Measurements from ENCODE around the gene ADGRA1. TPM values are rescaled to one million over a fixed set of nuclear protein-coding genes. Genes with fewer than 3 reads are reported as not detected.

Gene ADGRA1
- total RNA-seq, 4 donors from 2014 or later: not detected

- peaks cover 3% of the 10 kb centered on the region in 2 donors for H3K4me1 ChIP-seq
These were observed 4.9 kb upstream of the ADGRA1 start for GRCh38 chr10:133082685-133083421.

GRCh38 chr10:133083422-133084100 lies 4.2 kb upstream of the ADGRA1 start:
- DNase-seq (no peak), ATAC-seq (no peak)
- Histone ChIP-seq H3K27ac (no peak overlapping the region), H3K4me1 (peaks cover 3% of the 10 kb centered on the region in 2 donors), H3K9me3 (no peaks in the 10 kb centered on the region), H3K36me3 (no peaks in the 10 kb centered on the region), H3K4me3 (no peak overlapping the region), H3K27me3 (peaks cover 54 to 77% (median 59%) of the 10 kb centered on the region in 3 donors)
- TF ChIP-seq POLR2A (IDR thresholded peaks at IDR 0.05) (no peak), CTCF (IDR thresholded peaks at IDR 0.05 in 4 of 5, conservative IDR thresholded peaks at IDR 0.05 in 1 of 5) (no peak)
- in situ Hi-C loops (cut with MboI; ENCODE audit: low sequenced_read_pairs in 4 of 4) (no loop called here), intact Hi-C loops (cut with DNase I; ENCODE audit: low total_unique reads) (no loop called here)

More at GRCh38 chr10:133082685-133083421, 4.9 kb upstream of the ADGRA1 start:
- Histone ChIP-seq H3K4me3 (no peak overlapping the region), H3K9me3 (no peaks in the 10 kb centered on the region), H3K27ac (no peak overlapping the region), H3K36me3 (no peaks in the 10 kb centered on the region), H3K27me3 (peaks cover 49 to 76% (median 53%) of the 10 kb centered on the region in 3 donors)
- intact Hi-C loops (cut with DNase I; ENCODE audit: low total_unique reads) (no loop called here), in situ Hi-C loops (cut with MboI; ENCODE audit: low sequenced_read_pairs in 4 of 4) (no loop called here)
- TF ChIP-seq POLR2A (IDR thresholded peaks at IDR 0.05) (no peak), CTCF (IDR thresholded peaks at IDR 0.05 in 4 of 5, conservative IDR thresholded peaks at IDR 0.05 in 1 of 5) (no peak)
- DNase-seq (no peak), ATAC-seq (no peak)

GRCh38 chr10:133084491-133084890 lies 3.2 kb upstream of the ADGRA1 start:
- in situ Hi-C loops (cut with MboI; ENCODE audit: low sequenced_read_pairs in 4 of 4) (no loop called here), intact Hi-C loops (cut with DNase I; ENCODE audit: low total_unique reads) (no loop called here)
- Histone ChIP-seq H3K9me3 (no peaks in the 10 kb centered on the region), H3K4me3 (no peak overlapping the region), H3K4me1 (peaks cover 3% of the 10 kb centered on the region in 2 donors), H3K27ac (no peak overlapping the region), H3K27me3 (peaks cover 62 to 86% (median 68%) of the 10 kb centered on the region in 3 donors), H3K36me3 (no peaks in the 10 kb centered on the region)
- no peak for ATAC-seq
- DNase-seq: no peak
- TF ChIP-seq POLR2A (IDR thresholded peaks at IDR 0.05): no peak
- TF ChIP-seq CTCF (IDR thresholded peaks at IDR 0.05 in 4 of 5, conservative IDR thresholded peaks at IDR 0.05 in 1 of 5): no peak

GRCh38 chr10:133085251-133086125 lies 2.2 kb upstream of the ADGRA1 start:
- TF ChIP-seq CTCF (IDR thresholded peaks at IDR 0.05 in 4 of 5, conservative IDR thresholded peaks at IDR 0.05 in 1 of 5): no peak
- no peak for TF ChIP-seq POLR2A (IDR thresholded peaks at IDR 0.05)
- DNase-seq (no peak), ATAC-seq (no peak)
- in situ Hi-C loops (cut with MboI; ENCODE audit: low sequenced_read_pairs in 4 of 4): no loop called here
- Histone ChIP-seq H3K36me3 (no peaks in the 10 kb centered on the region), H3K27ac (no peak overlapping the region), H3K4me3 (no peak overlapping the region), H3K27me3 (peaks cover 61 to 84% (median 68%) of the 10 kb centered on the region in 3 donors), H3K4me1 (peaks cover 3% of the 10 kb centered on the region in 2 donors), H3K9me3 (no peaks in the 10 kb centered on the region)
- intact Hi-C loops (cut with DNase I; ENCODE audit: low total_unique reads): no loop called here

All from gastrocnemius medialis (tissue), 4 donors.